Left kidney (tissue), 2 donors: ENCODE results near the gene PLOD1. TPM values are rescaled to one million over a fixed set of nuclear protein-coding genes. Genes with fewer than 3 reads are reported as not detected.

Experiments
- DNase-seq: peaks from one replicate; pipeline ENCODE4 v3.0.0-alpha.2; 2013
- polyA plus RNA-seq: library from polyadenylated mRNA; unstranded; fragments of 120-200 nt; gene quantifications from one replicate; pipeline ENCODE4 v1.2.1, GENCODE V29; 2013; ENCODE audit not compliant: insufficient read length

PLOD1 gene
- polyA plus RNA-seq, 1 donor: 84.3 TPM

GRCh38 chr1:11978301-11978700 is 43.8 kb downstream of the PLOD1 start:
- no peak for DNase-seq

DNA sequence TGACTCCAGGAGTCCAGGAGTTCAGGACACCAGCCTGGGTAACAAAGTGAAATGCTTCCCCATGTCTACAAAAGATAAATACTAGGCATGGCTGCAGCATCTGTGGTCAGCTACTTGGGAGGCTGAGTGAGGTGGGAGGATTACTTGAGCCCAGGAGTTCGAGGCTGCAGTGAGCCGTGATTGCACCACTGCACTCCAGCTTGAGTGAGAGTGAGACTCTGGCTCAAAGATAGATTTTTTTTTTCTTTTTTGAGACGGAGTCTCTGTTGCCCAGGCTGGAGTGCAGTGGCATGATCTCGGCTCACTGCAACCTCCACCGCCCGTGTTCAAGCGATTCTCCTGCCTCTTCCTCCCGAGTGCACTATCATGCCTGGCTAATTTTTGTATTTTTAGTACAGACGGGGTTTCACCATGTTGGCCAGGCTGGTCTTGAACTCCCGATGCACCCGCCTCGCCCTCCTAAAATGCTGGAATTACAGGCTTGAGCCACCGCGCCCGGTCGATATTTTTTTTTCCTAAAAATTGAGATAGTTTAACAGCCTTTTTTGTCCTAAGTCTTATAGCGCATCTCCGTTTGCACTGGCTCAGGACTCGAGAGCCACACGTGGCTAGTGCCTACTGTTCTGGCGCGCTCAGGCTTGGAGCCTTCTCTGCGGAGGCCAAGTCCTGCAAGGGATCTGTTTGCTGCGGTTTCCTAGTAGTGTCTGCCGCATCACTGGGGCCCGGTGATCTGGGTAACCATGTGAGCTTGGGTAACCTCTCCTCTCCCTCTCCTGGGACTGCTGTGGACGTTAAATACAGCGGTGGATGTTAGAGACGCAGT is 44.7 kb downstream of the PLOD1 start:
- no peak for DNase-seq

GRCh38 chr1:11979851-11980675 is 45.5 kb downstream of the PLOD1 start, which contains the start of gene MFN2:
MFN2 (plus strand) TSS chr1:11980444; CDS start chr1:11989169, 8,725 bp downstream.
- peak; percentile 96 for DNase-seq

- DNase-seq: no peak
Observed at GRCh38 chr1:11980676-11980972, 46.1 kb downstream of the PLOD1 start.

- DNase-seq: no peak
Observed at GRCh38 chr1:11981378-11982009, 47.0 kb downstream of the PLOD1 start.

DNA sequence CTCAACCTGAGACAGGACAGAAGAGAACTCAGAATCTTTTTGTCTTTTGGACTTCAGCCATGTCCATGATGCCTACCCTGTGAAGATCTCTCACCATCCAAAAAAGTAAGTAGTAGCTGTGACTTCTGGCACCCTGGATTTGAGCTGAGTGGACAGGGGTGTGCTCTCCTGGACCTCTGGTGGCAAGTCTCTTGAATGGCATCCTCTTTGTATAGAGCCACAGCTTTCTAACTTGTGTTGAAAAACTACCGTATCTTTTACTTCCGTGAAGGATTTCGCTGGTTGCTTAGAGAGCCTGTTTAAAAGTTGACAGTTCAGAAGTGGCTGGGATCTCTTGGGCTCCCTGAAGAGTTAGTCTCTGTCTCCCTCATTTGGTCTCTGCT is 47.5 kb downstream of the PLOD1 start:
- no peak for DNase-seq

- no peak for DNase-seq
Observed at GRCh38 chr1:11984121-11984520, 49.6 kb downstream of the PLOD1 start.

DNA sequence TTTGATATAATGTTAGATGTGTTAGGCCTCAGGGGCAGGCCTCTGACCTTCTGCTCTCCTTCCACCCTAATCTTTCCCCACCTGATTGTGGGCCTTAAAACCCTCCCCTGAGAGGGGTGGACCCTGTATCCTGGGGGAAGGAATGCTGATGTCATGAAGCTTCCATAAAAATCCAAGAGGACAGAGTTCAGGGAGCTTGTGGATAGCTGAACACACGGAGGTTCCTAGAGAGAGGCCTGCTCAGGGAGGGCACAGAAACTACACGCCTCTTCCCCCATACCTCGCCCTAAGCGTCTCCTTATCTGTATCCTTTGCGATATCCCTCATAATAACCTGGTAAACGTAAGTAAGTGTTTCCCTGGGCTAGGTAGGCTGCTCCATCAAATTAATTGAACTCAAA is 50.1 kb downstream of the PLOD1 start:
- no peak for DNase-seq

GRCh38 chr1:11985171-11985570 is 50.7 kb downstream of the PLOD1 start:
- DNase-seq: no peak

- no peak for DNase-seq
Observed at GRCh38 chr1:11985851-11986250, 51.3 kb downstream of the PLOD1 start.

- DNase-seq: no peak
Observed at GRCh38 chr1:11989669-11990068, 55.2 kb downstream of the PLOD1 start.

- DNase-seq: no peak
Observed at GRCh38 chr1:11990303-11991032, 56.0 kb downstream of the PLOD1 start.

DNA sequence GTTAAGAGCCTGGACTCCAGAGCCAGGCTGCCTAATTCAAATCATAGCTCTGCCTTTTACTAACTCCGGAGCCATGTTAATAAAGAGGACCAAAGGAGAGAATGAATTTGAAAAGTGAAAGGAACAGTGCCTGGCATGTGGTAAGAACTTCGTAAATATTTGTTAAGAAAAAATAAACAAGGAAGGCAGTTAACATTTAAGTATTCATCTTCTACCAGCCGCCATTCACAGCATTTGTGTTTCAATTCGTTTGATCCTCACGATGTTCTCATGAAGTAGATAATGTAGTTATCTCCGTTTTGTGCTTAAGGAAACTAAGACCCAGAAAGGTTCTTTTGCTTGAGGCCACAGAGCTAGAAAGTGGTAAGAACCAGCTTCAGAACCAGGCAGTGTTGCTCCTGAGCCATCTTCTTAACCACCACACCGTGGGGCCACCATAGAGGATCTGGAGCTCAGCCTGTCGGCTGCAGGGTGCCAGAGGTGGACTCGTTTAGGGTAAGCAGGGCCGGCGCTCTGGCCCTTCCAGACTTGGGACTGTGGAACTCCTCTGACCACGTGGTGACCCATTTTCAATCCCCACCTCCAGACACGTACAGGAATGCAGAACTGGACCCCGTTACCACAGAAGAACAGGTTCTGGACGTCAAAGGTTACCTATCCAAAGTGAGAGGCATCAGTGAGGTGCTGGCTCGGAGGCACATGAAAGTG is 57.6 kb downstream of the PLOD1 start:
- DNase-seq: no peak

- no peak for DNase-seq
Observed at GRCh38 chr1:11997081-11997850, 62.7 kb downstream of the PLOD1 start.

DNA sequence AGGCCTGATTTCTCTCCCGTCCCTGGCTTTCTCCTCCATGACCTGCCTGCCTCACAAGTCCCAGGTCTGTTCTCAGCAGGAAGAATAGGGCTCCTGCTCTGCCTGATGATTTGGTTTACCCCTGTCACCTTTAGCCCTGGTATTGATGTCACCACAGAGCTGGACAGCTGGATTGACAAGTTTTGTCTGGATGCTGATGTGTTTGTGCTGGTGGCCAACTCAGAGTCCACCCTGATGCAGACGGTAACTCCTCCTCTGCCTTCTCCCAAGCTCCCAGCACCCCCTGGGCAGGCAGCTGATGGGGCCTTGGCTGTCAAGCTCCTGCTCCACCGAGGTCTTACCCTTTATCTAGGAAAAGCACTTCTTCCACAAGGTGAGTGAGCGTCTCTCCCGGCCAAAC is 64.1 kb downstream of the PLOD1 start:
- DNase-seq: no peak

- DNase-seq: no peak
Observed at GRCh38 chr1:11999236-11999635, 64.7 kb downstream of the PLOD1 start.

GRCh38 chr1:12001249-12001917 is 66.9 kb downstream of the PLOD1 start:
- DNase-seq: no peak

DNA sequence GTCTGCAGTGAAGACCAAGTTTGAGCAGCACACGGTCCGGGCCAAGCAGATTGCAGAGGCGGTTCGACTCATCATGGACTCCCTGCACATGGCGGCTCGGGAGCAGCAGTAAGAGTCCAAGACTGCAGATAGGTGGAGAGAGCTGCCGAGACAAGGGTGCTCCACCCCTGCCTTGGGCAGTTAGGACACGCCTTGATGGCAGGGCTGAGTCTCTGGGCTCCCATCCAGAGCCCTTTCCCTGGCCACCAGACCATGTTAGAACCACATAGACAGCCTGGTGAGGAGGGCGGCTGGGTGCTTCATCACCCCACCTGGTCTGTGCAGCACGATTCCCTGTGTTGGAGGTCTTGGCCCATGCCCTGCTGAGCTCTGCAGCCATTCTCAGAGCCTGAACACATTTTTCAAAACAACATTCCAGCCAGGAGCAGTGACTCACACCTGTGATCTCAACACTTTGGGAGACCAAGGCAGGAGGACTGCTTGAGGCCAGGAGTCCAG is 67.5 kb downstream of the PLOD1 start:
- no peak for DNase-seq

DNA sequence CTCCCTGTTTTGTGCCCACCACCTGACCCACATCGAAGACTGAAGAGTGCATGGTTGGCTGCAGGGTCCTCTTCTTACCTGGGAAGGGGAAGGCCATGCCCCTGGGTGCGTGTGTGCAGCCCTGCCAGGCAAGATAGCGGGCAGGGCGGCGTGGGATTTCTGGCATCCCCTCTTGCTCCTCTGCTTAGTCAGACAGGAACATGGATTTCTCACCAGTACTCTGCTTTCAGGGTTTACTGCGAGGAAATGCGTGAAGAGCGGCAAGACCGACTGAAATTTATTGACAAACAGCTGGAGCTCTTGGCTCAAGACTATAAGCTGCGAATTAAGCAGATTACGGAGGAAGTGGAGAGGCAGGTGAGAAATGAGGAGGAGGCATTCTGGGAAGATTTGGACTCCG is 69.2 kb downstream of the PLOD1 start:
- no peak for DNase-seq
